ENCODE results near the gene APLF.

APLF gene

GRCh38 chr2:68612765-68613519, 145.6 kb downstream of the APLF start:
- no peaks in the 10 kb centered on the region for H3K36me3 Mint-ChIP-seq (ENCODE audit: low read depth)
- H3K27ac Mint-ChIP-seq = no peak overlapping the region
- intact Hi-C loops (cut with micrococcal nuclease) = no loop called here
- H3K4me3 Mint-ChIP-seq = no peak overlapping the region
- no peaks in the 10 kb centered on the region for H3K4me1 Mint-ChIP-seq (ENCODE audit: low read depth)
- H3K27me3 Mint-ChIP-seq = no peaks in the 10 kb centered on the region
- peaks cover 24% of the 10 kb centered on the region for H3K9me3 Mint-ChIP-seq

- Mint-ChIP-seq H3K36me3 (ENCODE audit: low read depth) (no peaks in the 10 kb centered on the region), H3K27ac (no peak overlapping the region), H3K27me3 (no peaks in the 10 kb centered on the region), H3K4me1 (ENCODE audit: low read depth) (no peaks in the 10 kb centered on the region), H3K9me3 (peaks cover 11% of the 10 kb centered on the region), H3K4me3 (no peak overlapping the region)
- intact Hi-C loops (cut with micrococcal nuclease) = no loop called here
Measured at GRCh38 chr2:68620772-68621171, 153.4 kb downstream of the APLF start.

GRCh38 chr2:68623820-68624219, 156.4 kb downstream of the APLF start:
- Mint-ChIP-seq H3K36me3 (ENCODE audit: low read depth) (no peaks in the 10 kb centered on the region), H3K9me3 (peaks cover 19% of the 10 kb centered on the region), H3K27ac (no peak overlapping the region), H3K4me1 (ENCODE audit: low read depth) (no peaks in the 10 kb centered on the region), H3K27me3 (no peaks in the 10 kb centered on the region), H3K4me3 (no peak overlapping the region)
- intact Hi-C loops (cut with micrococcal nuclease) = no loop called here

GRCh38 chr2:68627615-68628014, 160.2 kb downstream of the APLF start:
- peaks cover 14% of the 10 kb centered on the region for H3K9me3 Mint-ChIP-seq
- no peaks in the 10 kb centered on the region for H3K27me3 Mint-ChIP-seq
- H3K27ac Mint-ChIP-seq = no peak overlapping the region
- intact Hi-C loops (cut with micrococcal nuclease) = no loop called here
- H3K4me1 Mint-ChIP-seq (ENCODE audit: low read depth) = no peaks in the 10 kb centered on the region
- H3K36me3 Mint-ChIP-seq (ENCODE audit: low read depth) = no peaks in the 10 kb centered on the region
- no peak overlapping the region for H3K4me3 Mint-ChIP-seq
